ENCODE data around the gene HSPA9. TPM values are rescaled to one million over a fixed set of nuclear protein-coding genes. Genes with fewer than 3 reads are reported as not detected.

Gene HSPA9
- total and polyA plus RNA-seq, 9 of the 15 experiments (the other 6 are each of a cell fraction or from before 2014, with no cell fraction given): 195 to 583 (median 514) TPM

- TF ChIP-seq ZBTB49 (CRISPR knock-in tag; IDR thresholded peaks at IDR 0.05; ENCODE audit: borderline replicate concordance): 0 out of 2 replicates have a peak, but pooled peaks have one; percentile 13
- TF ChIP-seq PHF20 (IDR thresholded peaks at IDR 0.05; ENCODE audit: partially characterized antibody): no peak
- TF ChIP-seq ZNF384 (IDR thresholded peaks at IDR 0.05; ENCODE audit: low read depth, low read length): no peak
- TF ChIP-seq CBX3 (IDR thresholded peaks at IDR 0.05; ENCODE audit: borderline replicate concordance in 1 of 2, low read length in 2 of 2): no peak
- no peak for TF ChIP-seq ZNF518B (CRISPR knock-in tag; IDR thresholded peaks at IDR 0.05)
- TF ChIP-seq HDGF (IDR thresholded peaks at IDR 0.05): no peak
- no peak for TF ChIP-seq DNMT1 (IDR thresholded peaks at IDR 0.05)
- no peak for TF ChIP-seq GTF2F1 (IDR thresholded peaks at IDR 0.05; ENCODE audit: low read depth, low read length)
- TF ChIP-seq NFRKB (IDR thresholded peaks at IDR 0.05; ENCODE audit: low read depth): peak; percentile 45; the same call in 1 of the 2 replicates
- TF ChIP-seq ZNF395 (CRISPR knock-in tag; IDR thresholded peaks at IDR 0.05): no peak
- no peak for TF ChIP-seq STAT6 (CRISPR knock-in tag; IDR thresholded peaks at IDR 0.05)
- no peak for TF ChIP-seq RNF2 (IDR thresholded peaks at IDR 0.05)
- no peak for TF ChIP-seq ZNF174 (CRISPR knock-in tag; IDR thresholded peaks at IDR 0.05)
- no peak; a peak in 1 of 4 replicates for TF ChIP-seq RCOR1 (IDR thresholded peaks at IDR 0.05; ENCODE audit: borderline replicate concordance in 1 of 2, low read depth in 2 of 2, low read length in 2 of 2)
- peak; percentile 38; the same call in 1 of the 2 replicates for TF ChIP-seq ZBTB7A (IDR thresholded peaks at IDR 0.05; ENCODE audit: borderline replicate concordance, control insufficient read depth, low read depth, low read length)
- no peak for TF ChIP-seq SP2 (IDR thresholded peaks at IDR 0.05; ENCODE audit: extremely low read depth, low read depth, low read length, poor library complexity, severe bottlenecking)
- 0 out of 2 replicates have a peak, but pooled peaks have one; percentile 37 for TF ChIP-seq HNRNPL (IDR thresholded peaks at IDR 0.05; ENCODE audit: low read depth, low read length)
- no peak for TF ChIP-seq FOS (IDR thresholded peaks at IDR 0.05; ENCODE audit: extremely low read depth, insufficient read length)
Measured at GRCh38 chr5:138542180-138542955, 32.8 kb downstream of the HSPA9 start (continued).

Data from K562 (cell line).